Ascending aorta (tissue), 2 donors: ENCODE measurements around the gene LARGE1. TPM values are rescaled to one million over a fixed set of nuclear protein-coding genes. Genes with fewer than 3 reads are reported as not detected.

Source experiments
- DNase-seq, 2 donors: peaks; one replicate each; pipeline ENCODE4 v3.0.0-alpha.2; 2019; ENCODE audit warnings: low spot score in 2 of 2
- H3K27ac ChIP-seq, 2 donors: fragments of 200-600 bp; sonication (generic); one replicate each; pipeline ENCODE4 v1.5.1; 2016 to 2017; ENCODE audit warnings: mild to moderate bottlenecking in 1 of 2
- H3K27me3 ChIP-seq: fragments of 200-600 bp; sonication (generic); one replicate; pipeline ENCODE4 v1.5.1; 2017
- H3K36me3 ChIP-seq, 2 donors: fragments of 200-600 bp; sonication (generic); one replicate each; pipeline ENCODE4 v1.5.1; 2016
- H3K4me1 ChIP-seq, 2 donors: fragments of 200-600 bp; sonication (generic); one replicate each; pipeline ENCODE4 v1.5.1; 2016 to 2017; ENCODE audit warnings: mild to moderate bottlenecking in 1 of 2
- H3K4me3 ChIP-seq, 2 donors: fragments of 200-600 bp; sonication (generic); one replicate each; pipeline ENCODE4 v1.5.1; 2016 to 2017; ENCODE audit warnings: mild to moderate bottlenecking in 1 of 2
- H3K9me3 ChIP-seq, 2 donors: fragments of 200-600 bp; sonication (generic); one replicate each; pipeline ENCODE4 v1.5.1; 2016
- intact Hi-C: fragments of 100-400 bp; cut with DNase I; formaldehyde crosslinking; loops from one replicate; pipeline ENCODE4 v1.15.1; 2023
- total RNA-seq: library from RNA; depleted of rRNA; stranded (reverse); fragments of >200 nt; gene quantifications from one replicate; pipeline ENCODE4 v1.1.0, GENCODE V29; 2016
- TF ChIP-seq, protein P1 (sequence below), 3 experiments: fragments of 200-600 bp in 2 of 3; fragments of 450-650 bp in 1 of 3; sonication (generic) in 2 of 3; IDR thresholded peaks; one replicate each; pipeline ENCODE4 v1.5.1; 2016 to 2019; ENCODE audit warnings: antibody characterized with exemption in 3 of 3, mild to moderate bottlenecking in 1 of 3, moderate library complexity in 1 of 3

LARGE1 gene
- total RNA-seq, 1 donor from 2014 or later, result 40.6 TPM

DNA sequence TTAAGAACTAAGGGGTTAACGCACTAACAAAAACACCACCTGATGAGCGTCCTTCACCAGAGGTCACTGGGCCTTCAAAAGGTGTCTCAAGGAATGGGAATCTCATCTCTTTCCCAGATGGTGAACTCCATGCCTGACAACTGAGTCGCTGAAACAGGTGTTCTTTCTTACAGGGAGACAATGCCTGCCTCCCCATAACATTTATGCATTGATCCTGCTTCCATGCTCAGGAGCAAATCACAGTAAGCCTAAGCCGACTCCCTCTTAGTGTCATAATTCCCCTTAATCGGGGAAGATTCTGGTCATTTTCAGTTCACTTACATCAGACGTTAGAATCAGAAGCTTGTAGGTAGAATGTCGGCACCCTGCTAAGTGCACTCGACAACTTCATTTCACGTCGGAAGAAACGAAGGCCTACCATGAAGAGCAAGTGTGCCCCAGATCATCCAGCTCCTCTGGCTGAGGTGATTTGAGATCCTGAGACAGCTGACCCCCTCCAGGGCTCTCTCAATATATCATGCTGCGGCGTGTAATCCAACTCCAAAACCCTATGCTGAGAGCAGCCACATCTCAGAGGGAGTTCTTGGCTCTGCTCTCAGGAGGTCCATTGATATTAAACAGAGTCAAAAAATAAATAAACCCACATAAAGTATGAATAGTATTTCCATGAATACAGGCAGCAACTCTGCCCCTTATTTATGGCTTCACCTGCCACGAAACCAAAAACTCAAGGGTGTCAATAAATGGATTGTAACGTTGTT, 163.1 kb downstream of the LARGE1 start:
- no peak for DNase-seq
- no peaks in the 10 kb centered on the region for H3K9me3 ChIP-seq

DNA sequence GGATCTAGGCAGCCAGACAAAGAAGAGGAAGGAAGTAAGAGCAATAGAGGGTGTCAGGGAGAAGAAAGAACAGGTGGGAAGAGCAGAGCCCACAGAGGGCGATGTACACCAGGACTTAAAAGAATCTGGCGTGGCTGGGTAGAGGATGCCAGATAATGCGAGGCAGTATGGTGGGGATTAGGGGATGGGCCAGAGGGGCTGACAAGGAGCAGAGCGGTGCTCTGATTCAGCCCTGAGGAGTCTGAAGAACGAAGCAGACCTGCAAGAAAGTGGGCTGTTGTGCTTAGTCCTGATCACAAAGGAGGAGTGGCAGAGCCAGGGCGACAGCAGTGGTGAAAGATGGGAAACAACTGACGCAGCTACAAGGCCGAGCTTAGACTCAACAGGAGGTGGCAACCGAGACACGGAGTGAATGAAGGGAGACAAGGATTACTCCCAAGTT, 163.7 kb downstream of the LARGE1 start:
- intact Hi-C loops, result no loop called here
- H3K4me3 ChIP-seq, result no peak overlapping the region

More for the DNA sequence above, 163.1 kb downstream of the LARGE1 start:
- intact Hi-C loops, result no loop called here
- Histone ChIP-seq H3K4me3 (no peak overlapping the region), H3K27me3 (no peaks in the 10 kb centered on the region), H3K27ac (no peak overlapping the region), H3K36me3 (peaks cover 0 to 3% of the 10 kb centered on the region in 2 donors), H3K4me1 (no peaks in the 10 kb centered on the region)
- TF ChIP-seq, protein P1, sequence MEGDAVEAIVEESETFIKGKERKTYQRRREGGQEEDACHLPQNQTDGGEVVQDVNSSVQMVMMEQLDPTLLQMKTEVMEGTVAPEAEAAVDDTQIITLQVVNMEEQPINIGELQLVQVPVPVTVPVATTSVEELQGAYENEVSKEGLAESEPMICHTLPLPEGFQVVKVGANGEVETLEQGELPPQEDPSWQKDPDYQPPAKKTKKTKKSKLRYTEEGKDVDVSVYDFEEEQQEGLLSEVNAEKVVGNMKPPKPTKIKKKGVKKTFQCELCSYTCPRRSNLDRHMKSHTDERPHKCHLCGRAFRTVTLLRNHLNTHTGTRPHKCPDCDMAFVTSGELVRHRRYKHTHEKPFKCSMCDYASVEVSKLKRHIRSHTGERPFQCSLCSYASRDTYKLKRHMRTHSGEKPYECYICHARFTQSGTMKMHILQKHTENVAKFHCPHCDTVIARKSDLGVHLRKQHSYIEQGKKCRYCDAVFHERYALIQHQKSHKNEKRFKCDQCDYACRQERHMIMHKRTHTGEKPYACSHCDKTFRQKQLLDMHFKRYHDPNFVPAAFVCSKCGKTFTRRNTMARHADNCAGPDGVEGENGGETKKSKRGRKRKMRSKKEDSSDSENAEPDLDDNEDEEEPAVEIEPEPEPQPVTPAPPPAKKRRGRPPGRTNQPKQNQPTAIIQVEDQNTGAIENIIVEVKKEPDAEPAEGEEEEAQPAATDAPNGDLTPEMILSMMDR (IDR thresholded peaks at IDR 0.05), result no peak

DNA sequence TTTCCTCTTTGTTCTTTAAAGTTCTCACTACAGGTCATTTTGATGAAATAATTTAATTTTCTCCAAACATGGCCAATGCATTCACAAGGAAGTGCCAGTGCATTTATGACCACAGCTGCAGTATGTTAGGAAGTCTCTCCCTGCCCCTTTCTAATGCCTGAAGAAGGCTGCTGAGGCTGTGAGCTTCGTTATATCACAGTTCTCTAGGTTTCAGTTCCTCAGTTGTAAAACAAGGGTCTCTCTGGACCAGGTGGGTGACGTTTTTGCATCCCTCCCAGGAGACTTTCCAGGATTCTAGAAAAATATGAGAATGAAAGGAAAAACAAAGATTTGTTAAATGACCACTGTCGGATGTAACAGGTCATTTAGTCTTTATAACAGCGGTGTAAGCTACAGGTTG, 171.6 kb downstream of the LARGE1 start:
- H3K4me1 ChIP-seq, result no peaks in the 10 kb centered on the region
- no peak overlapping the region for H3K4me3 ChIP-seq
- DNase-seq, result no peak
- no peak overlapping the region for H3K27ac ChIP-seq
- H3K36me3 ChIP-seq, result no peaks in the 10 kb centered on the region
- TF ChIP-seq, protein P1 (IDR thresholded peaks at IDR 0.05), result no peak
- intact Hi-C loops, result no loop called here
- no peaks in the 10 kb centered on the region for H3K27me3 ChIP-seq
- no peaks in the 10 kb centered on the region for H3K9me3 ChIP-seq

More for the DNA sequence above, 163.7 kb downstream of the LARGE1 start:
- no peak for DNase-seq
- Histone ChIP-seq H3K27me3 (no peaks in the 10 kb centered on the region), H3K4me1 (no peaks in the 10 kb centered on the region), H3K27ac (no peak overlapping the region), H3K36me3 (peaks cover 0 to 3% of the 10 kb centered on the region in 2 donors), H3K9me3 (no peaks in the 10 kb centered on the region)
- TF ChIP-seq, protein P1 (IDR thresholded peaks at IDR 0.05), result no peak

DNA sequence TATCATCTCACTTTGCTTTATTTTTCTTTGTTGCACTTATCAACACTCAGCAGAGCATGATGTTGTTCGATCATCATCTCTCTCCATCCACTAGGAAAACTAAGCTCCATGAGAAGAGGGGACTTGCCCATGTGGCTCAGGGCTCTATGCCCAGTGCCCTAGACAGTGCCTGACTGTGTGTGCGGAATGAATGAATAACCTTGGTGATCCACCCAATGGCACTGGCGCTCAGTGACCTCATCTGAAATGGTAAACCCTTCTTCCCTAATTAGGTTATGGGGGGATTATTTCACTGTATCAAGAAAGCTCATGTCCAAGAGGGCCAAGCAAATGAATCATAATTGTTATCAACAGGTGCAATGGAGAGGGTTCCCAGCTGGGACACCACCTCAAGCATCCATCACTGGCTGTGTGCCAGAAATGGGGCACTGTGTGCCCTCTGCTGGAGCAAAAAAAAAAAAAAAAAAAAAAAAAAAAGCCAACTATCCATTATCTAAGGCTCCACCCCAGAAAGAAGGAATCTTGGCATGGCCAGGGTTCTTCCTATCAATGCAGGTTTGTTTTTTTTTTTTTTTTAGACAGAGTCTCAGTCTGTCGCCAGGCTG, 172.6 kb downstream of the LARGE1 start:
- no peak for DNase-seq
- Histone ChIP-seq H3K4me1 (no peaks in the 10 kb centered on the region), H3K4me3 (no peak overlapping the region), H3K9me3 (no peaks in the 10 kb centered on the region), H3K27ac (no peak overlapping the region), H3K36me3 (no peaks in the 10 kb centered on the region), H3K27me3 (no peaks in the 10 kb centered on the region)
- TF ChIP-seq, protein P1 (IDR thresholded peaks at IDR 0.05), result no peak
- intact Hi-C loops, result no loop called here

DNA sequence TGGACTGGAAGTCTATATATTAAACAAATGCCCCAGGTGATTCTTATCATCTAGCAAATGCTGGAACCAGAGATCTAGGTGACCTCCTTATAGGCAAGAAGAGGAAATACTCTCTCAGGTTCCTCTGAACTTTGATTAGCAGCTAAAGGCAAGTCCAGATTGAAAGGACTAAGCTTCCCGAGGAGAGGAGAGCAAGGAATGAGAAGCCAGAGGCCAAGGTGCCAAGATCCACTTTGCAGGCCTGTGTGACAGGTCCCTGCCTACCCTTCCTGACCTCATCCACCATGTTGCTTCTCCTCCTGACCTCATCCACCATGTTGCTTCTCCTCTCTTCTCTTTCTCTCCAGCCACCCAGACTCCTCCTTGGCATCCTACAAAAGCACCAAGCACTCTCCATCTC, 173.2 kb downstream of the LARGE1 start:
- H3K4me3 ChIP-seq, result no peak overlapping the region
- intact Hi-C loops, result no loop called here
- H3K9me3 ChIP-seq, result no peaks in the 10 kb centered on the region
- no peaks in the 10 kb centered on the region for H3K27me3 ChIP-seq
- no peaks in the 10 kb centered on the region for H3K36me3 ChIP-seq
- no peaks in the 10 kb centered on the region for H3K4me1 ChIP-seq
- H3K27ac ChIP-seq, result no peak overlapping the region
- TF ChIP-seq, protein P1 (IDR thresholded peaks at IDR 0.05), result no peak
- no peak for DNase-seq
